Left kidney (tissue), 8 donors: ENCODE results near the gene PCDHGA8. TPM values are rescaled to one million over a fixed set of nuclear protein-coding genes. Genes with fewer than 3 reads are reported as not detected.
"Not testable (repeated sequence)": the region's sequence is repeated elsewhere in the genome, so short reads cannot be mapped to it uniquely, and the experiment has no call there.

Experiments
- DNase-seq: peaks from one replicate; pipeline ENCODE4 v3.0.0-alpha.2; 2013
- long read RNA-seq, 8 donors: transcript quantifications; one replicate each; lab custom pipeline, GENCODE V29; 2026
- polyA plus RNA-seq: library from polyadenylated mRNA; unstranded; fragments of 120-200 nt; gene quantifications from one replicate; pipeline ENCODE4 v1.2.1, GENCODE V29; 2013; ENCODE audit not compliant: insufficient read length

PCDHGA8 gene
- polyA plus RNA-seq = 0.60 TPM
- long read RNA-seq, donor 1 = 0 reads
- long read RNA-seq, donor 2, full-length matches to known transcripts = 2 of 2 reads
- long read RNA-seq, donor 2, partial matches to known transcripts = 0 of 2 reads
- long read RNA-seq, donor 2, other reads (novel, unspliced or antisense) = 0 of 2 reads
- long read RNA-seq, donor 3, full-length matches to known transcripts = 1 of 1 reads
- long read RNA-seq, donor 3, partial matches to known transcripts = 0 of 1 reads
- long read RNA-seq, donor 3, other reads (novel, unspliced or antisense) = 0 of 1 reads
- long read RNA-seq, donor 4 = 0 reads
- long read RNA-seq, donor 5, full-length matches to known transcripts = 2 of 2 reads
- long read RNA-seq, donor 5, partial matches to known transcripts = 0 of 2 reads
- long read RNA-seq, donor 5, other reads (novel, unspliced or antisense) = 0 of 2 reads
- long read RNA-seq, donor 6, full-length matches to known transcripts = 1 of 1 reads
- long read RNA-seq, donor 6, partial matches to known transcripts = 0 of 1 reads
- long read RNA-seq, donor 6, other reads (novel, unspliced or antisense) = 0 of 1 reads
- long read RNA-seq, donor 7, full-length matches to known transcripts = 7 of 7 reads
- long read RNA-seq, donor 7, partial matches to known transcripts = 0 of 7 reads
- long read RNA-seq, donor 7, other reads (novel, unspliced or antisense) = 0 of 7 reads
- long read RNA-seq, donor 8 = 0 reads

DNA sequence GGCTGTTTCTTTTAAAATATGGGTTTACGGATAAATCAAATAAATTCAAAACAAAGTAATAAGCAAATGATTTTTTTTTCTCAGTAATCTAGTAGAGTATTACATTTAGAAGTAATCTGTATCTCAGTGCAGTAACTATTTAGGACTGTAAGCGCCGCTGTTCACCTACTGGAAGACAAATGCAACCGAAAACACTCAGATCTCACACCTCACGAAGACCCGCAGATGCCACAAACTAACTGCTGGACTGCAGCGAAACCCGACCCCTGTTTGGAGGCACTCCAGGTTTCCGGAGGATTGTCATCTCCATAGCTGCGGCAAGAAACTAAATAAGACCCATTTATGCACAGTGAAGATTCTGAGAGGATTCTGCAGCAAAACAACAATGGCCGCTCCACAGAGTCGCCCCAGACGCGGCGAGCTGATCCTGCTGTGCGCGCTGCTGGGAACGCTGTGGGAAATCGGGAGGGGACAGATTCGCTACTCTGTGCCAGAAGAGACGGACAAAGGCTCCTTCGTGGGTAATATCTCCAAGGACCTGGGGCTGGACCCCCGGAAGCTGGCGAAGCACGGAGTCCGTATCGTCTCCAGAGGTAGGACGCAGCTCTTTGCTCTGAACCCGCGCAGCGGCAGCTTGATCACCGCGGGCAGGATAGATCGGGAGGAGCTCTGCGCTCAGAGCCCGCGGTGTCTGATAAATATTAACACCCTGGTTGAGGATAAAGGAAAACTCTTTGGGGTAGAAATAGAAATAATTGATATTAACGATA lies at the start of gene PCDHGA8:
Gene PCDHGA8 (plus strand): TSS at position 205 of the 770 bp plus-strand sequence. CDS start 181 bp downstream, at position 386.
- DNase-seq = no peak

DNA sequence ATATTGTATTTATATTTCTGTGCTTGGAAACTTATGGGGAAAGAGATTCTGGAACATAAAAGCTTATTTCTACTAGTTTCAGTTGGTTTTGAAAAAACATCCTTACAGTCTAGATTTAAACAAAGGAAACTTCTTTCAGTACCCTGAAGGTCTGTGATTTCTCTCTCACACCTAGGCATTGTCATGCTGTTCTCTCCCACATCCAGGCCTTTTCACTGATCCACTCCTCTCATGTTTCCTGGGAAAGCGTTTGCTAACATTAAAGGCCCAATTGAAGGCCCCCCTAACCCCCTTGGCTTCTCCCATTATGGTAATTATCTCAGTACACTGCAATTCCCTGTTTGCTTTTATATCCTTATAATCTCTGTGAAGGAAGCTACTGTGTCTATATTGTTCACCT lies 49.7 kb upstream of the PCDHGA8 start:
- DNase-seq = no peak

DNA sequence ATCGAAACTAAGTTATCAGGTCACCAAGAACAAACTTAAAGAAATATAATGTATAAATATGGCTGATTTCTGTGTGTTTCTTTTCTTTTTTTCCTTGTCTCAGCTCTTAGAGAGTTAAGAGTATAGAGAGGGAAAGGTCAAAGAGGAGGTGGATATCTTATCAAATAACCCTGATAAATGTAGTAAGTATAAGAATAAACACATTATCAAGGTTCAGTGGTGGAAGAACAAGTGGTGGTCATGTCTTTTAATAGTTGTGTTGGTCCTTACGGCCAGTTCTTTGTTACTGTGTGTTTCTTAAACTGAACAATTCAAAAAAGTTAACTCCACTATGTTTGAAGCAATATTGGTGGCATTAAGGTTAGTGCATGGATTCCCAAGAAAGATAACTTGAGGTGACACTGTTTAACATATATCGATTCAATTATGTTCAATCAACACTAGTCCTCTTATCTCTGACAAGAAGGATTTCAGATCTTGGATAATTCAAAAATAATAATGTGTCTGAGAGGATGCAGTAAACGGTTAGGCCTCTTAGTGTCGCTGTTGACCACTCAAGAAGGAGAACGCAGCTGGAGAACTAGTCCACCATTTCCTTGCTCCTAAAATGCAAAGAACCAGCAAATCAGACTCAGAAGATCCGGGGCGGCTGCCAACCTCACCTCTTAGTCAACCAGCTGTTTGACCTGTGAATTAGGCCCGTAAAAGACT lies 49.0 kb upstream of the PCDHGA8 start, which contains the start of gene PCDHGA3:
Gene PCDHGA3 (plus strand): TSS at position 588 of the 711 bp plus-strand sequence. CDS start 205 bp downstream, outside the sequence.
- no peak for DNase-seq

DNA sequence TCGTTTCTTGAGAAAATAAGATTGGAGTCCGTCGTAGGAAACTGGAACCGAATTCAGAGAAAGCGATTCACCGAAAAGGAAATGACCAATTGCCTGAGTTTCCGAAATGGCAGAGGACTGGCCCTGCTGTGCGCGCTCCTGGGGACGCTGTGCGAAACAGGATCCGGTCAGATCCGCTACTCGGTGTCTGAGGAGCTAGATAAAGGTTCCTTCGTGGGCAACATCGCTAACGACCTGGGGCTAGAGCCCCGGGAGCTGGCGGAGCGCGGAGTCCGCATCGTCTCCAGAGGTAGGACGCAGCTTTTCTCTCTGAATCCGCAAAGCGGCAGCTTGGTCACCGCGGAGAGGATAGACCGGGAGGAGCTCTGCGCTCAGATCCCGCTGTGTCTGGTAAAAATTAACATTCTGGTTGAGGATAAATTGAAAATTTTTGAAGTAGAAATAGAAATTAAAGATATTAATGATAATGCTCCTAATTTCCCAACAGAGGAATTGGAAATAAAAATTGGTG lies 48.4 kb upstream of the PCDHGA8 start:
- no peak for DNase-seq

DNA sequence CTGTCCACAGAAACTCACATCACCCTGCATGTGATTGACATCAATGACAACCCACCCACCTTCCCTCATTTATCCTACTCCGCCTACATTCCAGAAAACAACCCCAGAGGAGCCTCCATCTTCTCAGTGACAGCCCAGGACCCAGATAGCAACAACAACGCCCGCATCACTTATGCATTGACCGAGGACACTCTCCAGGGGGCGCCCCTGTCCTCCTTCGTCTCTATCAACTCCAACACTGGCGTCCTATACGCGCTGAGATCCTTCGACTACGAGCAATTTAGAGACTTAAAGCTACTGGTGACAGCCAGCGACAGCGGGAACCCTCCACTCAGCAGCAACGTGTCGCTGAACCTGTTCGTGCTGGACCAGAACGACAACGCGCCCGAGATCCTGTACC lies 47.1 kb upstream of the PCDHGA8 start:
- no peak for DNase-seq

DNA sequence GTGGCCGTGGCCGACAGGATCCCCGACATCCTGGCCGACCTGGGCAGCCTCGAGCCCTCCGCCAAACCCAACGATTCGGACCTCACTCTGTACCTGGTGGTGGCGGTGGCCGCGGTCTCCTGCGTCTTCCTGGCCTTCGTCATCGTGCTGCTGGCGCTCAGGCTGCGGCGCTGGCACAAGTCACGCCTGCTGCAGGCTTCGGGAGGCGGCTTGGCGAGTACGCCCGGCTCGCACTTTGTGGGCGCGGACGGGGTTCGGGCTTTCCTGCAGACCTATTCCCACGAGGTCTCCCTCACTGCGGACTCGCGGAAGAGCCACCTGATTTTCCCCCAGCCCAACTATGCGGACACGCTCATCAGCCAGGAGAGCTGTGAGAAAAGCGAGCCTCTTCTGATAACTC lies 46.4 kb upstream of the PCDHGA8 start:
- DNase-seq = not testable (repeated sequence)

DNA sequence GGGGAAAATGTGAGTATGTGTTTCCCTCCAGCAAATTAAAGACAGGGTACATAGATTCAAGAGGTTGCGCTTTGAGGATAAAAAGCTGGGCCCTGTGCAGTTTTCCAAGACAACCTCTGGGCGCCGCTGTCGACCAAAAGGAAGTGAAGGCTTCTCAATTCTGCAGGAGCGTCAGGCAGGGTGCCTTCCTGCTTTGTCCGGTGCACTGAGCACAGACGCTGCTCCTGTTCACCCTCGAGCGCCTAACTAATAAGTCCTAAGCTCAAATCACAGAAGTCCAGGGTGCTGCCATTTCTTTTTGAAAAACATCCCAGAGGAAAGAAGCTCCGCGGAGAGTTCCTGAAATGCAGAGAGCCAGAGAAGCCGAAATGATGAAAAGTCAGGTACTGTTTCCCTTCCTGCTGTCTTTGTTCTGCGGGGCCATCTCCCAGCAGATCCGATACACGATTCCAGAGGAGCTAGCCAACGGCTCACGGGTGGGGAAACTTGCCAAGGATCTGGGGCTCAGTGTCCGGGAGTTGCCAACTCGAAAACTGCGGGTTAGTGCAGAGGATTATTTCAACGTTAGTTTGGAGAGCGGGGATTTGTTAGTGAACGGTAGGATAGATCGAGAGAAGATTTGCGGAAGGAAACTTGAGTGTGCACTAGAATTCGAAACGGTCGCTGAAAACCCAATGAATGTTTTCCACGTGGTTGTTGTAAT lies 42.4 kb upstream of the PCDHGA8 start, which contains the start of gene PCDHGB1:
Gene PCDHGB1 (plus strand): TSS at position 183 of the 703 bp plus-strand sequence. CDS start 162 bp downstream, at position 345.
- DNase-seq = no peak

DNA sequence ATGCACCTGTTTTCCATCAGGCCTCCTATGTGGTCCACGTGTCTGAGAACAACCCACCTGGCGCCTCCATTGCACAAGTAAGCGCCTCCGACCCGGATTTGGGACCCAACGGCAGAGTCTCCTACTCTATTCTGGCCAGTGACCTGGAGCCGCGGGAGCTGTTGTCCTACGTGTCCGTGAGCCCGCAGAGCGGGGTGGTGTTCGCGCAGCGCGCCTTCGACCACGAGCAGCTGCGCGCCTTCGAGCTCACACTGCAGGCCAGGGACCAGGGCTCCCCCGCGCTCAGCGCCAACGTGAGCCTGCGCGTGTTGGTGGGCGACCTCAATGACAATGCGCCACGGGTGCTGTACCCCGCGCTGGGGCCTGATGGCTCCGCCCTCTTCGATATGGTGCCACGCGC lies 40.8 kb upstream of the PCDHGA8 start:
- DNase-seq = no peak

DNA sequence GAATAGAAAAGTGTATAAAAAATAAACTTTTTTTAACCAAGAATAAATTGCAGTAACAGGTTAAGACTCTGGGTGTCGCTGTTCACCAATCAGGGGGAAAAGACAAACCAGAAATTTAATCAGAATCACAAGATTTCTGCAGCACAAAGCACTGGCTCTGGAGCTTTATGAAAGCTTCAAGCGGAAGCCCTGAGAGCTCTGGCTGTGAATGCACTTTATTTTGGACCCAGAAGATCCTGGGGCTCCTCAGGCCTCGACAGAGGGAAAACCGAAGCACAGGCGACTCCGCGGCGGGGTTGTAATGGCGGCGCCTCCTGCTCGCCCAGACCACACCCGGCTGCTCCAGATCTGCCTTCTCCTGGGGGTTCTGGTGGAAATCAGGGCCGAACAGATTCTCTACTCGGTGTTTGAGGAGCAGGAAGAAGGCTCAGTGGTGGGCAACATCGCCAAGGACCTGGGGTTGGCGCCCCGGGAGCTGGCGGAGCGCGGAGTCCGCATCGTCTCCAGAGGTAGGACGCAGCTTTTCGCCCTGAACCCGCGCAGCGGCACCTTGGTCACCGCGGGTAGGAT lies 37.4 kb upstream of the PCDHGA8 start, which contains the start of gene PCDHGA4:
Gene PCDHGA4 (plus strand): TSS at position 122 of the 570 bp plus-strand sequence. CDS start 87 bp downstream, at position 209.
- DNase-seq = no peak

DNA sequence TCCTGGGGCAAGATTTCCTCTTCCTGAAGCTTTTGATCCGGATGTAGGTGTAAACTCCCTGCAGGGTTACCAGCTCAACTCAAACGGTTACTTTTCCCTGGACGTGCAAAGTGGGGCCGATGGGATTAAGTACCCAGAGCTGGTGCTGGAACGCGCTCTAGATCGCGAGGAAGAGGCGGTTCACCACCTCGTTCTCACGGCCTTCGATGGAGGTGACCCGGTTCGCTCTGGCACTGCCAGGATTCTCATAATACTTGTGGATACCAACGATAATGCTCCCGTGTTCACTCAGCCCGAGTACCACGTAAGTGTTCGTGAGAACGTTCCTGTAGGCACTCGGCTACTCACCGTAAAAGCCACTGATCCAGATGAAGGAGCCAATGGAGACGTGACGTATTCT lies 36.8 kb upstream of the PCDHGA8 start:
- DNase-seq = no peak

DNA sequence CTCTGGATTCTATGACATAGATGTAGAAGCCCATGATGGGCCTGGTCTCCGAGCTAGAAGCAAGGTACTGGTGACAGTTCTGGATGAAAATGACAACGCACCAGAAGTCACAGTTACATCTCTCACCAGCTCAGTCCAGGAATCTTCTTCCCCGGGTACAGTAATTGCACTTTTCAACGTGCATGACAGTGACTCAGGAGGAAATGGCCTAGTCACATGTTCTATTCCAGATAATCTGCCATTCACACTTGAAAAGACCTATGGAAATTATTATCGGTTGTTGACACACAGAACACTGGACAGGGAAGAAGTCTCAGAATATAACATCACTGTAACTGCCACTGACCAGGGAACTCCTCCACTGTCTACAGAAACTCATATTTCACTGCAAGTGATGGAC lies 36.3 kb upstream of the PCDHGA8 start:
- DNase-seq = no peak

DNA sequence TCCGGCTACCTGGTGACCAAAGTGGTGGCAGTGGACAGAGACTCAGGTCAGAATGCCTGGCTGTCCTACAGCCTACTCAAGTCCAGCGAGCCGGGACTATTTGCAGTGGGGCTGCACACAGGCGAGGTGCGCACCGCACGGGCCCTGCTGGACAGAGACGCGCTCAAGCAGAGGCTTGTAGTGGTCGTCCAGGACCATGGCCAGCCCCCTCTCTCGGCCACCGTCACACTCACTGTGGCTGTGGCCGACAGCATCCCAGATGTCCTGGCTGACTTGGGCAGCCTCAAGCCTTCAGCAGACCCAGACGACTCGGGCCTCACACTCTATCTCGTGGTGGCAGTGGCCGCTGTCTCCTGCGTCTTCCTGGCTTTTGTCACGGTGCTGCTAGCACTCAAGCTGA lies 35.5 kb upstream of the PCDHGA8 start:
- DNase-seq = no peak

DNA sequence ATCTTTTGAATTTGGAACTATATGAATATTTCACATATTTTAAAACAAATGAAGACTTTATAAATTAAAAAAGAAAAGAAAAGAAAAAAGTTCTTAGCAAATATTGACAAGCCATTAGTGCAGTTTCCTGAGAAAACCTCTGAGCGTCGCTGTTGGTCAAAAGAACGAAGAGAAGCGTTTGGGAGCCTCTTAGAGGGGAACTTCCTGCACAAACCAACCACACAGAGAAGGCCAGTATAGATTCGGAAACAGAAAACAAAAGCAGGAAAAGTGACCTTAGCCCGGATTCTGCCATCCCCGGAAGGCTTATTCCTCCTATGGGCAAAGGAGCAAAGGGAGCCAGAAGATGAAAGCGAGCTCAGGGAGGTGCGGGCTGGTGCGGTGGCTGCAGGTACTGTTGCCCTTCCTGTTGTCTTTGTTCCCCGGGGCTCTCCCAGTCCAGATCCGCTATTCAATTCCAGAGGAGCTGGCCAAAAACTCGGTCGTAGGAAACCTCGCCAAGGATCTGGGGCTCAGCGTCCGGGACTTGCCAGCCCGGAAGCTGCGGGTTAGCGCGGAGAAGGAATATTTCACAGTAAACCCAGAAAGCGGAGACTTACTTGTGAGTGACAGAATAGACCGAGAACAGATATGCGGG lies 32.5 kb upstream of the PCDHGA8 start, which contains the start of gene PCDHGB2:
Gene PCDHGB2 (plus strand): TSS at position 205 of the 637 bp plus-strand sequence. CDS start 142 bp downstream, at position 347.
- no peak for DNase-seq

DNA sequence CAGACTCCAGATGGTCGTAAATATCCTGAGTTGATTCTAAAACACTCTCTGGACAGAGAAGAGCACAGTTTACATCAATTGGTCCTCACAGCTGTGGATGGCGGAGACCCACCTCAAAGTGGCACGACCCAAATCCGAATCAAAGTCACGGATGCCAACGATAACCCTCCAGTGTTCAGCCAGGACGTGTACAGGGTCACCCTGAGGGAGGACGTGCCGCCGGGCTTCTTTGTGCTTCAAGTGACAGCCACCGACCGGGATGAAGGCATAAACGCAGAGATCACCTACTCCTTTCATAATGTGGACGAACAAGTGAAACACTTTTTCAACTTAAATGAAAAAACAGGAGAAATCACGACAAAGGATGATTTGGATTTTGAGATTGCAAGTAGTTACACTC lies 31.7 kb upstream of the PCDHGA8 start:
- no peak for DNase-seq

DNA sequence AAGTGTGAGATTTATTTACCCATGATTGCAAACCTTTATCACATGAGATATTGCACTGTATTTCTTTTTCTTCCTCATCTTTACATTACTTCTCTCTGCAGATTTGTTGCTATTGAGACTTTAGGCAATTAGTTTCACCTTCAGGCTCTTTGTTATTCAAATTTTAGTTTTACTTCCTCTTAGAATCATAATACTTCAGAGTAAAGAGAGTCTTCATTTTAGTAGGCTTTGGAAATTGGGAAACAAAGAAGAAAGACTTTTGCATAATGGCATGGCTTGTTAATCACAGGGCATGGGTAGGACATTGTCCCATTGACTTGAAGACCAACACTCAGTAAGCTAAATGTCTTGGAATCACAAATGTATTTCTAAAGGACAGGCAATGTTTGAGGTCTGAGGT lies 29.7 kb upstream of the PCDHGA8 start:
- no peak for DNase-seq

DNA sequence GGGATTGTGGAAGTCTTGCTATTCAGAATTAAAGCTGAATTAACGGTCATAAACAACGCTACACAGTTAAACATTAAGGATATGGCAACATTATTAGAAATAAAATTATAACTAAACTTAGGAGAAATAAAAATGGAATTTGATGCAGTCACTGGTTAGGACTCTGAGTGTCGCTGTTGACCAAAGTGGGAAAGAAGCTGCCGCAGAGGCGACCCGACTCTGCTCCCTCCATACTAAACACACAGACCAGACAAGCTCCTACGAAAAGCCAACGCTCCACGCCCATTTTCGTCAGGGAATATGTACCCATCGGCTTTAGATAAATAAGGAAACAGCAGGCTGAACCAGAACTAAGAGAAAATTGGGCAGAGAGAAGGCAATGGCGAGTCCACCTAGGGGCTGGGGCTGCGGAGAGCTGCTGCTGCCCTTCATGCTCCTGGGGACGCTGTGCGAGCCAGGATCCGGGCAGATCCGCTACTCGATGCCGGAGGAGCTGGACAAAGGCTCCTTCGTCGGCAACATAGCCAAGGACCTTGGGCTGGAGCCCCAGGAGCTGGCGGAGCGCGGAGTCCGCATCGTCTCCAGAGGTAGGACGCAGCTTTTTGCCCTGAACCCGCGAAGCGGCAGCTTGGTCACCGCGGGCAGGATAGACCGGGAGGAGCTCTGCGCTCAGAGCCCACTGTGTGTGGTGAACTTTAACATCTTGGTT lies 28.3 kb upstream of the PCDHGA8 start, which contains the start of gene PCDHGA5:
Gene PCDHGA5 (plus strand): TSS at position 211 of the 709 bp plus-strand sequence. CDS start 169 bp downstream, at position 380.
- no peak for DNase-seq

DNA sequence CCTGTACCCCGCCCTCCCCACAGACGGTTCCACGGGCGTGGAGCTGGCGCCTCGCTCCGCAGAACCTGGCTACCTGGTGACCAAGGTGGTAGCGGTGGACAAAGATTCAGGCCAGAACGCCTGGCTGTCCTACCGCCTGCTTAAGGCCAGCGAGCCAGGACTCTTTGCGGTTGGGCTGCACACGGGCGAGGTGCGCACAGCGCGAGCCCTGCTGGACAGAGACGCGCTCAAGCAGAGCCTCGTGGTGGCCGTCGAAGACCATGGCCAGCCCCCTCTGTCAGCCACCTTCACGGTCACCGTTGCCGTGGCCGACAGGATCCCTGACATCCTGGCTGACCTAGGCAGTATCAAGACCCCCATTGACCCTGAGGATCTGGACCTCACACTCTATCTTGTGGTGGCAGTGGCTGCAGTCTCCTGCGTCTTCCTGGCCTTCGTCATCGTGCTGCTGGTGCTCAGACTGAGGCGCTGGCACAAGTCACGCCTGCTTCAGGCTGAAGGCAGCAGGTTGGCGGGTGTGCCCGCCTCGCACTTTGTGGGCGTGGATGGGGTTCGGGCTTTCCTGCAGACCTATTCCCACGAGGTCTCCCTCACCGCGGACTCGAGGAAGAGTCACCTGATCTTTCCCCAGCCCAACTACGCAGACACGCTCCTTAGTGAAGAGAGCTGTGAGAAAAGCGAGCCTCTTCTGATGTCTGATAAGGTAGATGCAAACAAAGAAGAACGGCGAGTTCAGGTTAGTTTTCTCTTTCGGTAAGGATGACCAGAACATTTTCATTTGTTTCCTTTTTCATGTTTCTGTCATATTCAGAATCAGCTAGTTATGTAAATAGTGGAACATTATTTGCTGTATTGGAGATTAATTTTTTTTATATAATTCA lies 26.2 kb upstream of the PCDHGA8 start:
- DNase-seq = no peak
